Suppressor macrophage treated with lipopolysaccharide for 4 hours (primary cell): Measurements from ENCODE around the gene OR51S1.
"Not testable (repeated sequence)": the region's sequence is repeated elsewhere in the genome, so short reads cannot be mapped to it uniquely, and the experiment has no call there.

Experiments
- DNase-seq: peaks from one replicate; pipeline ENCODE4 v3.0.0-alpha.2; 2020

The OR51S1 gene

GRCh38 chr11:4848908-4849532 lies at the start of gene OR51S1:
Gene OR51S1, minus strand, starts transcription at chr11:4849208. Its CDS starts 0 bp downstream, at chr11:4849208.
- no peak for DNase-seq

- DNase-seq = no peak
These were observed 43.1 kb upstream of the OR51S1 start for GRCh38 chr11:4891996-4892640.

GRCh38 chr11:4890279-4890678 lies 41.3 kb upstream of the OR51S1 start:
- no peak for DNase-seq

GRCh38 chr11:4887591-4887990 lies 38.6 kb upstream of the OR51S1 start:
- DNase-seq = no peak

- no peak for DNase-seq
These were observed 37.2 kb upstream of the OR51S1 start for GRCh38 chr11:4886186-4886585.

- DNase-seq = no peak
These were observed 35.4 kb upstream of the OR51S1 start for GRCh38 chr11:4884361-4884760.

GRCh38 chr11:4882543-4882942 lies 33.5 kb upstream of the OR51S1 start:
- DNase-seq = no peak

- no peak for DNase-seq
These were observed 33.0 kb upstream of the OR51S1 start, which contains the start of gene OR51T1 for GRCh38 chr11:4881860-4882500. Gene OR51T1, plus strand, starts transcription at chr11:4881900. Its CDS starts 0 bp downstream, at chr11:4881900.

GRCh38 chr11:4881188-4881587 lies 32.2 kb upstream of the OR51S1 start:
- no peak for DNase-seq

GRCh38 chr11:4865855-4866254 lies 16.8 kb upstream of the OR51S1 start:
- DNase-seq = no peak

- DNase-seq = no peak
These were observed 14.9 kb upstream of the OR51S1 start for GRCh38 chr11:4863876-4864275.

- DNase-seq = no peak
These were observed 13.6 kb upstream of the OR51S1 start for GRCh38 chr11:4862447-4863236.

GRCh38 chr11:4854286-4854685 lies 5.3 kb upstream of the OR51S1 start:
- DNase-seq = not testable (repeated sequence)

- no peak for DNase-seq
These were observed 2.0 kb upstream of the OR51S1 start for GRCh38 chr11:4851033-4851432.

- no peak for DNase-seq
These were observed 9.0 kb downstream of the OR51S1 start for GRCh38 chr11:4839851-4840549.

- no peak for DNase-seq
These were observed 18.1 kb downstream of the OR51S1 start for GRCh38 chr11:4830909-4831308.

- no peak for DNase-seq
These were observed 18.7 kb downstream of the OR51S1 start for GRCh38 chr11:4830346-4830745.

GRCh38 chr11:4826425-4826824 lies 22.6 kb downstream of the OR51S1 start:
- no peak for DNase-seq

GRCh38 chr11:4825132-4825531 lies 23.9 kb downstream of the OR51S1 start:
- DNase-seq = no peak

- no peak for DNase-seq
These were observed 28.0 kb downstream of the OR51S1 start, which contains the start of gene OR51F2 for GRCh38 chr11:4821021-4821420. Gene OR51F2, plus strand, starts transcription at chr11:4821321. Its CDS starts 101 bp downstream, at chr11:4821422.

GRCh38 chr11:4809246-4809645 lies 39.8 kb downstream of the OR51S1 start:
- DNase-seq = no peak

GRCh38 chr11:4808476-4808875 lies 40.5 kb downstream of the OR51S1 start:
- DNase-seq = no peak

- DNase-seq = no peak
These were observed 44.7 kb downstream of the OR51S1 start, which contains the start of gene OR52R1 for GRCh38 chr11:4804280-4804679. Gene OR52R1, minus strand, starts transcription at chr11:4804380. Its CDS starts 0 bp downstream, at chr11:4804380.
